ENCODE data around the gene SMG6.
"Not testable (repeated sequence)": the region's sequence is repeated elsewhere in the genome, so short reads cannot be mapped to it uniquely, and the experiment has no call there.

The SMG6 gene

GRCh38 chr17:2259769-2260536 is 43.6 kb downstream of the SMG6 start:
- DNase-seq: no peak

- not testable (repeated sequence) for DNase-seq
These were observed 44.8 kb downstream of the SMG6 start for GRCh38 chr17:2258830-2259229.

GRCh38 chr17:2253768-2254406 is 49.7 kb downstream of the SMG6 start:
- no peak for DNase-seq

- DNase-seq: no peak
These were observed 50.2 kb downstream of the SMG6 start for GRCh38 chr17:2253362-2253761.

- DNase-seq: no peak
These were observed 52.5 kb downstream of the SMG6 start for GRCh38 chr17:2251098-2251497.

- DNase-seq: no peak
These were observed 53.2 kb downstream of the SMG6 start for GRCh38 chr17:2250140-2251095.

GRCh38 chr17:2247005-2247404 is 56.6 kb downstream of the SMG6 start:
- DNase-seq: no peak

- peak; percentile 12 for DNase-seq
These were observed 58.8 kb downstream of the SMG6 start for GRCh38 chr17:2244545-2245525.

GRCh38 chr17:2243953-2244352 is 59.6 kb downstream of the SMG6 start:
- DNase-seq: no peak

- no peak for DNase-seq
These were observed 61.8 kb downstream of the SMG6 start for GRCh38 chr17:2241823-2242222.

- DNase-seq: no peak
These were observed 63.0 kb downstream of the SMG6 start for GRCh38 chr17:2240541-2240940.

GRCh38 chr17:2239882-2240430 is 63.6 kb downstream of the SMG6 start:
- no peak for DNase-seq

- DNase-seq: no peak
These were observed 64.4 kb downstream of the SMG6 start for GRCh38 chr17:2239170-2239551.

GRCh38 chr17:2238432-2239169 is 65.0 kb downstream of the SMG6 start:
- DNase-seq: no peak

- DNase-seq: no peak
These were observed 65.6 kb downstream of the SMG6 start for GRCh38 chr17:2237950-2238349.

- DNase-seq: no peak
These were observed 66.1 kb downstream of the SMG6 start for GRCh38 chr17:2237521-2237921.

GRCh38 chr17:2235792-2236366 is 67.7 kb downstream of the SMG6 start:
- no peak for DNase-seq

- no peak for DNase-seq
These were observed 68.3 kb downstream of the SMG6 start for GRCh38 chr17:2235265-2235664.

- DNase-seq: no peak
These were observed 70.1 kb downstream of the SMG6 start for GRCh38 chr17:2233441-2233947.

- no peak for DNase-seq
These were observed 71.3 kb downstream of the SMG6 start for GRCh38 chr17:2232244-2232638.

- no peak for DNase-seq
These were observed 72.7 kb downstream of the SMG6 start for GRCh38 chr17:2230877-2231276.

Measured in DMS153 (cell line).